Lower leg skin (tissue), 3 donors: ENCODE data around the gene CCDC51.

Experiments used
- POLR2A ChIP-seq, 2 donors: fragments of 450-650 bp; IDR thresholded peaks; one replicate each; pipeline ENCODE4 v1.6.1; 2016 to 2017; ENCODE audit warnings: antibody characterized with exemption in 2 of 2, mild to moderate bottlenecking in 1 of 2, moderate library complexity in 1 of 2
- TF ChIP-seq, protein P1 (sequence below), 3 donors: fragments of 450-650 bp; IDR thresholded peaks; one replicate each; pipeline ENCODE4 v1.5.1; 2016; ENCODE audit warnings: antibody characterized with exemption in 3 of 3, mild to moderate bottlenecking in 3 of 3, moderate library complexity in 2 of 3

DNA sequence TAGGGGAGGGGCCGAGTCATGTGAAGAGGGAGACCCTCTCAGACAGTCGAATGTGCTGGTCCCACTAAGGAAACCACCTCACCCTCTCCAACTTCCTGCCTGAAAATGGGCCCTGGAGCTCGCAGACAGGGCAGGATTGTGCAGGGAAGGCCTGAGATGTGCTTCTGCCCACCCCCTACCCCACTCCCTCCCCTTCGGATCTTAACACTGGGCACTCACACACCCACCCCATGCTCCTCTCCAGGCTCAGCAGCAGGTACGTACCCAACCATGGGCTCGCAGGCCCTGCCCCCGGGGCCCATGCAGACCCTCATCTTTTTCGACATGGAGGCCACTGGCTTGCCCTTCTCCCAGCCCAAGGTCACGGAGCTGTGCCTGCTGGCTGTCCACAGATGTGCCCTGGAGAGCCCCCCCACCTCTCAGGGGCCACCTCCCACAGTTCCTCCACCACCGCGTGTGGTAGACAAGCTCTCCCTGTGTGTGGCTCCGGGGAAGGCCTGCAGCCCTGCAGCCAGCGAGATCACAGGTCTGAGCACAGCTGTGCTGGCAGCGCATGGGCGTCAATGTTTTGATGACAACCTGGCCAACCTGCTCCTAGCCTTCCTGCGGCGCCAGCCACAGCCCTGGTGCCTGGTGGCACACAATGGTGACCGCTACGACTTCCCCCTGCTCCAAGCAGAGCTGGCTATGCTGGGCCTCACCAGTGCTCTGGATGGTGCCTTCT lies 26.6 kb upstream of the CCDC51 start:
- TF ChIP-seq, protein P1, sequence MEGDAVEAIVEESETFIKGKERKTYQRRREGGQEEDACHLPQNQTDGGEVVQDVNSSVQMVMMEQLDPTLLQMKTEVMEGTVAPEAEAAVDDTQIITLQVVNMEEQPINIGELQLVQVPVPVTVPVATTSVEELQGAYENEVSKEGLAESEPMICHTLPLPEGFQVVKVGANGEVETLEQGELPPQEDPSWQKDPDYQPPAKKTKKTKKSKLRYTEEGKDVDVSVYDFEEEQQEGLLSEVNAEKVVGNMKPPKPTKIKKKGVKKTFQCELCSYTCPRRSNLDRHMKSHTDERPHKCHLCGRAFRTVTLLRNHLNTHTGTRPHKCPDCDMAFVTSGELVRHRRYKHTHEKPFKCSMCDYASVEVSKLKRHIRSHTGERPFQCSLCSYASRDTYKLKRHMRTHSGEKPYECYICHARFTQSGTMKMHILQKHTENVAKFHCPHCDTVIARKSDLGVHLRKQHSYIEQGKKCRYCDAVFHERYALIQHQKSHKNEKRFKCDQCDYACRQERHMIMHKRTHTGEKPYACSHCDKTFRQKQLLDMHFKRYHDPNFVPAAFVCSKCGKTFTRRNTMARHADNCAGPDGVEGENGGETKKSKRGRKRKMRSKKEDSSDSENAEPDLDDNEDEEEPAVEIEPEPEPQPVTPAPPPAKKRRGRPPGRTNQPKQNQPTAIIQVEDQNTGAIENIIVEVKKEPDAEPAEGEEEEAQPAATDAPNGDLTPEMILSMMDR (IDR thresholded peaks at IDR 0.05) = no peak
- TF ChIP-seq POLR2A (IDR thresholded peaks at IDR 0.05) = no peak
